ENCODE results near the gene SLC5A9.

DNA sequence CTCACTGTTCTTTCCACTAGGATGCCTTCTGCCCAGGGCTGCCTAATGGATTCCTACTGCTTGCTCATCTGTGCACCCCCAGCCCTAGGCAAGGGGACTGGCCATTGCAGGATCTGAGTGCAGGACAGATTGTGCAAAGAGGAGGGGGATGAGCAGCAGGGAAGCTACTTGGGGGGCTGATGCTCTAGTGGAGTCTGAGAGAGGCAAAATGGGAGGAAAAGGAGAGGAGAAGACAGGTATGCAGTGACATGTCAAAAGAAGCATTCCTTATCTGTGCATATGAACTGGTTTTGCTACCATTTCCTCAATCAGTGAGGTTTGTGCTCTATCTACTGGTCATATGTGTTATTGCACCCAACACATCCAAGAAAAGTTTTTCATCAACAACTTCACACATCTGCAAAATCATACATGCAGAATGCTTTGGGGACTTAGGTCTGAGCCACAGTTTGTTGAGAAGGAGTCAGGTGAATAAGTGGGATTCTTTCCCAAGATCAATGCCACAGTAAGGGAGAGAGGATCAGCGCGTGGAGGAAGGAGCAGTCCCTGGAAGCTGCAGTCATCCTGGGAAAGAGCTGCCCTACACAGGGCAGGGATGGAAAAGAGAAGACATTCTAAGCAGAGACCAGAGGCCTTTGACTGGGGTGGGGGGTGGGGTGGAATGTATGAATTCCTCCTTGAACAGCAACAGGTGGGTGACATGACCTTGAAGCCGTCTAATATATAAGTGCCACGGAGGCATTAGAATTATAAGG lies 14.4 kb downstream of the SLC5A9 start:
- TF ChIP-seq, protein P1, sequence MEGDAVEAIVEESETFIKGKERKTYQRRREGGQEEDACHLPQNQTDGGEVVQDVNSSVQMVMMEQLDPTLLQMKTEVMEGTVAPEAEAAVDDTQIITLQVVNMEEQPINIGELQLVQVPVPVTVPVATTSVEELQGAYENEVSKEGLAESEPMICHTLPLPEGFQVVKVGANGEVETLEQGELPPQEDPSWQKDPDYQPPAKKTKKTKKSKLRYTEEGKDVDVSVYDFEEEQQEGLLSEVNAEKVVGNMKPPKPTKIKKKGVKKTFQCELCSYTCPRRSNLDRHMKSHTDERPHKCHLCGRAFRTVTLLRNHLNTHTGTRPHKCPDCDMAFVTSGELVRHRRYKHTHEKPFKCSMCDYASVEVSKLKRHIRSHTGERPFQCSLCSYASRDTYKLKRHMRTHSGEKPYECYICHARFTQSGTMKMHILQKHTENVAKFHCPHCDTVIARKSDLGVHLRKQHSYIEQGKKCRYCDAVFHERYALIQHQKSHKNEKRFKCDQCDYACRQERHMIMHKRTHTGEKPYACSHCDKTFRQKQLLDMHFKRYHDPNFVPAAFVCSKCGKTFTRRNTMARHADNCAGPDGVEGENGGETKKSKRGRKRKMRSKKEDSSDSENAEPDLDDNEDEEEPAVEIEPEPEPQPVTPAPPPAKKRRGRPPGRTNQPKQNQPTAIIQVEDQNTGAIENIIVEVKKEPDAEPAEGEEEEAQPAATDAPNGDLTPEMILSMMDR (IDR thresholded peaks at IDR 0.05 in 4 of 5, conservative IDR thresholded peaks at IDR 0.05 in 1 of 5), result peak in 1 of 5 experiments; percentile 23
- TF ChIP-seq POLR2A (IDR thresholded peaks at IDR 0.05), result no peak
